ENCODE results near the gene SORCS3. TPM values are rescaled to one million over a fixed set of nuclear protein-coding genes. Genes with fewer than 3 reads are reported as not detected.

The SORCS3 gene
- total RNA-seq, 1 donor from 2014 or later: 2.0 TPM

DNA sequence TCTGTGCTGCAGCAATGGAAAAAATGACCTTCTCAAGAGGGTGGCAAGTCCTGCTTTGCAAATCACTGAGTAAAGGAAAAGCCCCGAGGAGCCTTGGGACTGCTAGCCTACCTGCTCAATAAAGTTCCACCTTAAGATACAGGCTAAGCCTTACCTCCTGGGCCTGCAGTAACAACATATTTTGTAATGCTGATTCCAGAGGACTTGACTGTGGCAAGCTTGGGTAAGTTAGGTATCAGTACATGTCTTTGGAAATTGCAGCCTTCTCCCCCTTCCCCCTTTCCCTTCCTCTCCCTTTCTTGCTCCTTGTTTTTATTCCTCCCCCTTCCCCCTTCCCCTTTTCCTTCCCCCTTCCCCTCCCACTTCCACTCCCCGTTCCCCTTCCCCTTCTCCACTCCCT is 126.2 kb downstream of the SORCS3 start:
- H3K27me3 Mint-ChIP-seq (ENCODE audit: unreplicated experiment): no peaks in the 10 kb centered on the region
- H3K4me3 Mint-ChIP-seq (ENCODE audit: unreplicated experiment): no peak overlapping the region
- H3K27ac Mint-ChIP-seq (ENCODE audit: unreplicated experiment): no peak overlapping the region
- no peaks in the 10 kb centered on the region for H3K36me3 Mint-ChIP-seq (ENCODE audit: unreplicated experiment)
- no peaks in the 10 kb centered on the region for H3K9me3 Mint-ChIP-seq (ENCODE audit: unreplicated experiment)
- TF ChIP-seq, protein P1, sequence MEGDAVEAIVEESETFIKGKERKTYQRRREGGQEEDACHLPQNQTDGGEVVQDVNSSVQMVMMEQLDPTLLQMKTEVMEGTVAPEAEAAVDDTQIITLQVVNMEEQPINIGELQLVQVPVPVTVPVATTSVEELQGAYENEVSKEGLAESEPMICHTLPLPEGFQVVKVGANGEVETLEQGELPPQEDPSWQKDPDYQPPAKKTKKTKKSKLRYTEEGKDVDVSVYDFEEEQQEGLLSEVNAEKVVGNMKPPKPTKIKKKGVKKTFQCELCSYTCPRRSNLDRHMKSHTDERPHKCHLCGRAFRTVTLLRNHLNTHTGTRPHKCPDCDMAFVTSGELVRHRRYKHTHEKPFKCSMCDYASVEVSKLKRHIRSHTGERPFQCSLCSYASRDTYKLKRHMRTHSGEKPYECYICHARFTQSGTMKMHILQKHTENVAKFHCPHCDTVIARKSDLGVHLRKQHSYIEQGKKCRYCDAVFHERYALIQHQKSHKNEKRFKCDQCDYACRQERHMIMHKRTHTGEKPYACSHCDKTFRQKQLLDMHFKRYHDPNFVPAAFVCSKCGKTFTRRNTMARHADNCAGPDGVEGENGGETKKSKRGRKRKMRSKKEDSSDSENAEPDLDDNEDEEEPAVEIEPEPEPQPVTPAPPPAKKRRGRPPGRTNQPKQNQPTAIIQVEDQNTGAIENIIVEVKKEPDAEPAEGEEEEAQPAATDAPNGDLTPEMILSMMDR (IDR thresholded peaks at IDR 0.05; ENCODE audit: partially characterized antibody, unreplicated experiment): no peak
- no peaks in the 10 kb centered on the region for H3K4me1 Mint-ChIP-seq (ENCODE audit: low read depth, unreplicated experiment)
- DNase-seq: no peak

DNA sequence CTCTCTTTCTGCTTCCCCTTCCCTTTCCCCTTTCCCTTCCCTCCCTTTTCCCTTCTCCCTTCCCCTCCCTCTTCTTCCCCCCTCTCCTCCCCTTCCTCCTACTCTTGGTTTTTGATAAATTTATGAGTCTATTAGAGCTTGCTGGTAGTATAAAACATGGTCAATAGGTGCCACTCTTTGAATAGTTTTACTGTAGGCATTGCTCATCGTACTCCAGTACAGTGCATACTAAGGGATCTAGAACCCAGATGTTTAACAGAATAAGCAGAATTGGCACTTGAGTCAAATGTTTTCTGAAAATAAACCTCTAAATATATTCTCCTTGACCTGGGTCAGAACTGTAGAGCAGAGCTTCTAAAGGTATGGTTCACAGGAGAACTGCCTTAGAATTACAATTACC is 126.7 kb downstream of the SORCS3 start:
- Mint-ChIP-seq H3K4me3 (ENCODE audit: unreplicated experiment) (no peak overlapping the region), H3K27ac (ENCODE audit: unreplicated experiment) (no peak overlapping the region), H3K27me3 (ENCODE audit: unreplicated experiment) (no peaks in the 10 kb centered on the region), H3K9me3 (ENCODE audit: unreplicated experiment) (no peaks in the 10 kb centered on the region), H3K4me1 (ENCODE audit: low read depth, unreplicated experiment) (no peaks in the 10 kb centered on the region), H3K36me3 (ENCODE audit: unreplicated experiment) (no peaks in the 10 kb centered on the region)
- DNase-seq: no peak
- TF ChIP-seq, protein P1 (IDR thresholded peaks at IDR 0.05; ENCODE audit: partially characterized antibody, unreplicated experiment): no peak

DNA sequence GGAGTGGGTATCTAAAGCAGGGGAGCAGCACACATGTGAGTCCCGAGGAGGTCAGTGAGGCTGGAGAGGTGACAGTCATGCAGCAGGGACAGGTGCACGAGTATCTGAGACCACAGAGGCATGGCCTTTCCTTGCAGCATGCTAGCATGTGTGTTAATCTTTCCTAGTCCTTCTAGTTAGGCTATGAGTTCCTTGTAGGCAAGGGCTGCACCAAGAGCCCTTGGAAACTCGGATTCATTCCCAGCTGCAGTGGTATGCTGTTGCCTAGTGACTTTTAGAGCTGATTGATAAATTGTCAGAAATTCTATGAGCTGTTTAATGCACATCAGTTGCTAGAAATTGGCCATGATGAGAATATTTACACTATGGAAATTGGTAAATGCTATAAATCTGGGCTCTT is 132.0 kb downstream of the SORCS3 start:
- DNase-seq: no peak
- Mint-ChIP-seq H3K4me1 (ENCODE audit: low read depth, unreplicated experiment) (no peaks in the 10 kb centered on the region), H3K27me3 (ENCODE audit: unreplicated experiment) (peaks cover 4% of the 10 kb centered on the region), H3K9me3 (ENCODE audit: unreplicated experiment) (no peaks in the 10 kb centered on the region), H3K4me3 (ENCODE audit: unreplicated experiment) (no peak overlapping the region), H3K36me3 (ENCODE audit: unreplicated experiment) (no peaks in the 10 kb centered on the region), H3K27ac (ENCODE audit: unreplicated experiment) (no peak overlapping the region)
- TF ChIP-seq, protein P1 (IDR thresholded peaks at IDR 0.05; ENCODE audit: partially characterized antibody, unreplicated experiment): no peak

DNA sequence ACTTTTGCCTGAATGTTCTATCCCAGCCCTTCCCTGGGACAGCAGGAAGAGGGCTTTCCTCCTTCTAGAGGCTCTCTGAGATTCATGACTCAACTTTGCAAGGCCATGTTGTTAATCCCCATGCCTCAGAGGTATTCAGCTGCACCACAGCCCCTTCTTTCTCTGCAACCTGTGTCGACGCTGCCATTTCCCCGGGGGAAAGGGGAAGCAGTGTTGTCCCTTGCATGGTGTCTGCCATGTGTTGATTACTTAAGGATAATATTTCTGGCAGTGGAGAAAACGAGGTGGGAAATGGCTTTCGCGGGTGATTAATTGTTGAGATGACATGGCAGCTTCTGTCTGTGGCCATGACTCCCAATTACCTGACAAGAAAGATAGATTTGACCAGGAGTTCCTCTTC is 133.1 kb downstream of the SORCS3 start:
- no peaks in the 10 kb centered on the region for H3K4me1 Mint-ChIP-seq (ENCODE audit: low read depth, unreplicated experiment)
- H3K4me3 Mint-ChIP-seq (ENCODE audit: unreplicated experiment): no peak overlapping the region
- no peak overlapping the region for H3K27ac Mint-ChIP-seq (ENCODE audit: unreplicated experiment)
- H3K9me3 Mint-ChIP-seq (ENCODE audit: unreplicated experiment): no peaks in the 10 kb centered on the region
- H3K36me3 Mint-ChIP-seq (ENCODE audit: unreplicated experiment): no peaks in the 10 kb centered on the region
- peaks cover 4% of the 10 kb centered on the region for H3K27me3 Mint-ChIP-seq (ENCODE audit: unreplicated experiment)
- TF ChIP-seq, protein P1 (IDR thresholded peaks at IDR 0.05; ENCODE audit: partially characterized antibody, unreplicated experiment): no peak
- DNase-seq: no peak

DNA sequence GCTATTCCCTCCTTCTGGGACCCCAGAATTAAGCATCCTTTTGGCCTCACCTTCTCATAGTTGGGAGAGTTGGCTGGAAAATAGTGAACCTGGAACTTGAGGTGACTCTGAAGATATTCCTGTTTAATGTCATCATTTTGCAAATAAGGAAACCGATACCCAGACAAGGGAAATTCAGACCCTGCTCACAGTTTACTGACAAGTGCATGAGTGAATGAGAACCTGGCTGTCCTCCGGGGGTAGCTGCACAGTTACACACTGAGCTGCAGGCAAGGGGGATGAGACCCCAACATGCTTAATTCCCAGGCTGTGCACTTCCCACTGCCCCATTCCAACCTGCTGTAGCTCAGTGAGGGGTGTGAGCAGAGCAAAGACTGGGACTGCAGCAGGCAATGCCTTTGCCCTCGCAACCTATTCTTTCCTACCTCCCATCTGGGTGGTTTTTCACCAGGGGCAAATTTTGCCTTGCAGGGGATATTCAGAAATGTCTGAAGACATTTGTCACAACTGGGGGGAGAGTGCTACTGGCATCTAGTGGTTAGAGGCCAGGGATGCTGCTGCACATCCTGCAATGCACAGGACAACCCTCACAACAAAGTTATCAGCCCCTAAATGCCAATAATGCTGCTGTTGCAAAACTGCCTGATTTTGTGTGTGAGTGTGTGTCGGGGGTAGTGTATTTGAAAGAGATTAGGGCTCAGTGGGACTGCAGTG is 136.2 kb downstream of the SORCS3 start:
- no peaks in the 10 kb centered on the region for H3K9me3 Mint-ChIP-seq (ENCODE audit: unreplicated experiment)
- TF ChIP-seq, protein P1 (IDR thresholded peaks at IDR 0.05; ENCODE audit: partially characterized antibody, unreplicated experiment): no peak
- no peaks in the 10 kb centered on the region for H3K4me1 Mint-ChIP-seq (ENCODE audit: low read depth, unreplicated experiment)
- H3K27me3 Mint-ChIP-seq (ENCODE audit: unreplicated experiment): peaks cover 4% of the 10 kb centered on the region
- DNase-seq: no peak
- H3K4me3 Mint-ChIP-seq (ENCODE audit: unreplicated experiment): no peak overlapping the region
- H3K27ac Mint-ChIP-seq (ENCODE audit: unreplicated experiment): no peak overlapping the region
- H3K36me3 Mint-ChIP-seq (ENCODE audit: unreplicated experiment): no peaks in the 10 kb centered on the region
